Neuronal stem cell (in vitro differentiated cells): Measurements from ENCODE around the gene ATG10.
A peak's percentile ranks its signal among the peaks of the same experiment; 100 is the strongest.

Source experiments
- DNase-seq: peaks from one replicate; pipeline ENCODE4 v3.0.0-alpha.2; 2013; ENCODE audit warnings: low spot score
- H2AFZ ChIP-seq: one replicate; pipeline ENCODE4 v1.6.1; 2013; ENCODE audit warnings: mild to moderate bottlenecking, low read length, inconsistent platforms
- H2AK5ac ChIP-seq: 2 replicates; pipeline ENCODE4 v1.6.1; 2013; ENCODE audit warnings: low read depth, mild to moderate bottlenecking, inconsistent platforms, low read length, moderate library complexity, mixed read lengths
- H2BK120ac ChIP-seq: 2 replicates; pipeline ENCODE4 v1.6.1; 2013; ENCODE audit warnings: low read depth, mild to moderate bottlenecking, inconsistent platforms, low read length, moderate library complexity, mixed read lengths
- H2BK12ac ChIP-seq: one replicate; pipeline ENCODE4 v1.6.1; 2013; ENCODE audit warnings: low read length, inconsistent platforms
- H2BK15ac ChIP-seq: 2 replicates; pipeline ENCODE4 v1.6.1; 2013; ENCODE audit warnings: mild to moderate bottlenecking, low read length, inconsistent platforms, mixed read lengths
- H2BK5ac ChIP-seq: one replicate; pipeline ENCODE4 v1.6.1; 2013; ENCODE audit warnings: inconsistent platforms, mild to moderate bottlenecking, low read length, moderate library complexity
- H3K14ac ChIP-seq: one replicate; pipeline ENCODE4 v1.6.1; 2013; ENCODE audit warnings: low read length, inconsistent platforms
- H3K18ac ChIP-seq: 2 replicates; pipeline ENCODE4 v1.6.1; 2013; ENCODE audit warnings: low read length, inconsistent platforms
- H3K23ac ChIP-seq: 2 replicates; pipeline ENCODE4 v1.6.1; 2013; ENCODE audit warnings: low read depth, mild to moderate bottlenecking, mixed read lengths, low read length, inconsistent platforms; ENCODE audit not compliant: poor library complexity
- H3K27ac ChIP-seq: replicated peaks from 3 replicates; pipeline ENCODE4 v1.5.1; 2013; ENCODE audit warnings: low read length, inconsistent platforms
- H3K27me3 ChIP-seq, 3 experiments: 2 replicates each; pipeline ENCODE4 v1.6.1; 2013; ENCODE audit warnings: low read length in 3 of 3, mild to moderate bottlenecking in 2 of 3, inconsistent platforms in 1 of 3, low read depth in 1 of 3, mixed read lengths in 1 of 3, moderate library complexity in 1 of 3; ENCODE audit not compliant: control insufficient read depth in 3 of 3, insufficient read depth in 3 of 3
- H3K36me3 ChIP-seq, 2 donors: replicated peaks in 1 of 2; 2 replicates each; pipeline ENCODE4 v1.6.1; 2013; ENCODE audit warnings: low read length in 2 of 2; ENCODE audit not compliant: control insufficient read depth in 2 of 2, insufficient read depth in 2 of 2
- H3K4ac ChIP-seq: 2 replicates; pipeline ENCODE4 v1.6.1; 2013; ENCODE audit warnings: inconsistent platforms, mild to moderate bottlenecking, low read length, moderate library complexity
- H3K4me1 ChIP-seq, 2 donors: 1 replicate in 1 of 2; 2 replicates in 1 of 2; pipeline ENCODE4 v1.6.1; 2013; ENCODE audit warnings: low read length in 2 of 2, low read depth in 1 of 2; ENCODE audit not compliant: control insufficient read depth in 2 of 2, insufficient read depth in 1 of 2
- H3K4me2 ChIP-seq: one replicate; pipeline ENCODE4 v1.6.1; 2013; ENCODE audit warnings: mild to moderate bottlenecking, low read length, inconsistent platforms; ENCODE audit not compliant: insufficient read depth, poor library complexity, severe bottlenecking
- H3K4me3 ChIP-seq, 2 donors: 2 replicates each; pipeline ENCODE4 v1.5.1; 2013; ENCODE audit warnings: low read length in 2 of 2, mild to moderate bottlenecking in 2 of 2, inconsistent platforms in 1 of 2, moderate library complexity in 1 of 2
- H3K79me1 ChIP-seq: one replicate; pipeline ENCODE4 v1.6.1; 2013; ENCODE audit warnings: low read depth, mild to moderate bottlenecking, inconsistent platforms, low read length, moderate library complexity
- H3K9ac ChIP-seq: one replicate; pipeline ENCODE4 v1.6.1; 2013; ENCODE audit warnings: mild to moderate bottlenecking, low read depth, low read length, inconsistent platforms; ENCODE audit not compliant: poor library complexity
- H3K9me3 ChIP-seq, 2 donors: replicated peaks in 1 of 2; 2 replicates each; pipeline versions ENCODE3 to v1.6.1; 2013; ENCODE audit warnings: low read length in 2 of 2, mild to moderate bottlenecking in 2 of 2, inconsistent platforms in 1 of 2, low read depth in 1 of 2, mixed read lengths in 1 of 2, moderate library complexity in 1 of 2; ENCODE audit not compliant: control insufficient read depth in 2 of 2, insufficient read depth in 1 of 2
- H4K8ac ChIP-seq: one replicate; pipeline ENCODE4 v1.6.1; 2013; ENCODE audit warnings: low read depth, mild to moderate bottlenecking, inconsistent platforms, low read length, moderate library complexity
- H4K91ac ChIP-seq: one replicate; pipeline ENCODE4 v1.6.1; 2013; ENCODE audit warnings: low read length, low read depth, mild to moderate bottlenecking, inconsistent platforms; ENCODE audit not compliant: poor library complexity
- WGBS, 2 donors: extraction: QIAGEN DNeasy Blood & Tissue Kit; methylation state at CpG; one replicate each; pipeline ENCODE4 v1.1.7; 2013; ENCODE audit warnings: missing lambda C conversion rate in 2 of 2, mixed read lengths in 1 of 2; ENCODE audit not compliant: insufficient read length in 2 of 2, insufficient replicate concordance in 1 of 2; ENCODE audit errors: extremely low coverage in 2 of 2; 5-methylcytosine and 5-hydroxymethylcytosine counted together

Gene ATG10

DNA sequence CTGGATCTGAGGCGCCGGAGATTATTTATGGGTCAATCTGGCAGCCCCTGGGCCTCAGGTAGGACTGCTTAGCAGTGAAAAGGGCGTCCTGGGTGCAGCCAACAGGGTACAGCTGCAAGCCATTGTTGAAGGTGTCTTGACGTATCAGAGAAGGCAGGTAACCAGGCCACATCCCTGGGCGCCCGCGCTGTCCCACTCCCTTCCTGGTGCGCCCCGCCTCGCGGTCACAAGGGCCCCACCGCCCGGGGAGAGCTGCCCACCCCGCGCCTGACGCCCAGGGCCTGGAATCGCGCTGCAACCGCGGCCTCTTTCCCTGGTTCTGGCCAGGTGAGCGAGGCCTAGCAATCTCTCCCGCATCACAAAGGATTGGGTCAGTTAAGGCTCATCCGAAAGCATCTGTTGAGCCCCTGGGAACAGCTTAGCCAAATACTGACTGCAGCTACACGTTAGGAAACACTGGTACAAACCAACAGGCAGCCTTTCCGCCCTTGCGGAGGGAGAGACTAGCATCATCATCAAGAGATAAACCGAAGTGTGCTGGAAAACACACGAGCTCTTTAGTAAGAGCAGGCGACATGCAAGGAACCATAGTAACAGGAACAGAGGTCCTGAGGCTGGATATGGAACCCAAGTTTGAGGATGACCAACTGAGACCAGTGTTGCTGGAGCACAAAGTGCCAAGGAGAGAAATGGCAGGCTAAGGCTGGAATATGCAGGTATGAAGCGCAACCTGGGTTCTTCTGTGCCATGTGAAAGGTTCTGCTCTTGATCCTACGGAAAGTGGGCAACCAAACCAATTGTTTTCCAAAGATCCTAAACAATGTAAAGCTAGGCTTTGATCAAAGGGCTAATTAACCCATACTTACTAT is 302.8 kb downstream of the ATG10 start:
- Histone ChIP-seq H3K4ac (no peak overlapping the region), H3K9ac (no peak overlapping the region), H2BK5ac (no peak overlapping the region), H3K18ac (no peak overlapping the region), H3K27ac (no peak overlapping the region), H4K91ac (no peak overlapping the region), H3K14ac (no peak overlapping the region), H3K27me3 (no peaks in the 10 kb centered on the region), H3K23ac (peak overlapping the region; percentile 38), H4K8ac (no peak overlapping the region), H3K4me3 (no peak overlapping the region), H2BK120ac (no peak overlapping the region), H3K36me3 (peaks cover 20 to 57% of the 10 kb centered on the region in 2 donors), H2BK12ac (no peak overlapping the region), H2AK5ac (no peak overlapping the region), H2BK15ac (no peak overlapping the region), H3K79me1 (peaks cover 2% of the 10 kb centered on the region), H3K4me2 (no peak overlapping the region), H3K4me1 (peaks cover 2 to 4% of the 10 kb centered on the region in 2 donors), H2AFZ (no peak overlapping the region), H3K9me3 (peaks cover 0 to 2% of the 10 kb centered on the region in 2 donors)
- WGBS, 2 donors, result no CpG with 5 or more reads among the region's 31 CpGs
- no peak for DNase-seq

DNA sequence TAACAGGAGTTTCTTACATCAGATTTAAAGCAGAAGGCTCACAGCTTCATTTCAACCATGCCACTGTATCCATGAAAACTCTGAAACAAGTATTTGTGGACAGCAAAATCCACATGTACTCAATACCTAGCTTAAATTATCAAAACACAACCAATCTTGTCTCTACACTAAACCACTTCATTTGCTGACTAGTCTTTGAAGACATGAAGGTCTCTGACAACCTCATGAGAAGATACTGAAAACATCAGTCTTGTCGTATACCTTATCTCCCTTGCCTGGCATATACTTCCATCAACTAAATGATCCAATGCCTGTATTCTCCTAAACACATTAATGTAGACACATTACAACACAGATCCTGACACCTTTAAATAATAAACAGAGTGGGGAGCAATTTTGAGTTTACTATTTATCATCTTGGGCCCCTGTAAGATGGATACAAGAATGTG is 303.4 kb downstream of the ATG10 start:
- no peak overlapping the region for H2BK5ac ChIP-seq
- no peak overlapping the region for H3K18ac ChIP-seq
- peaks cover 2% of the 10 kb centered on the region for H3K79me1 ChIP-seq
- no peak overlapping the region for H3K9ac ChIP-seq
- no peaks in the 10 kb centered on the region for H3K27me3 ChIP-seq
- no peak overlapping the region for H2AK5ac ChIP-seq
- no peak overlapping the region for H3K4me3 ChIP-seq
- H2AFZ ChIP-seq, result no peak overlapping the region
- no peak overlapping the region for H2BK15ac ChIP-seq
- no peak overlapping the region for H3K4me2 ChIP-seq
- no CpG with 5 or more reads among the region's 1 CpG for WGBS, 2 donors
- no peak overlapping the region for H2BK12ac ChIP-seq
- peaks cover 0 to 2% of the 10 kb centered on the region in 2 donors for H3K9me3 ChIP-seq
- H2BK120ac ChIP-seq, result no peak overlapping the region
- H4K8ac ChIP-seq, result no peak overlapping the region
- H4K91ac ChIP-seq, result no peak overlapping the region
- DNase-seq, result no peak
- H3K36me3 ChIP-seq, result peaks cover 20 to 54% of the 10 kb centered on the region in 2 donors
- H3K14ac ChIP-seq, result no peak overlapping the region
- no peak overlapping the region for H3K23ac ChIP-seq
- H3K27ac ChIP-seq, result no peak overlapping the region
- peaks cover 2 to 4% of the 10 kb centered on the region in 2 donors for H3K4me1 ChIP-seq
- H3K4ac ChIP-seq, result no peak overlapping the region

DNA sequence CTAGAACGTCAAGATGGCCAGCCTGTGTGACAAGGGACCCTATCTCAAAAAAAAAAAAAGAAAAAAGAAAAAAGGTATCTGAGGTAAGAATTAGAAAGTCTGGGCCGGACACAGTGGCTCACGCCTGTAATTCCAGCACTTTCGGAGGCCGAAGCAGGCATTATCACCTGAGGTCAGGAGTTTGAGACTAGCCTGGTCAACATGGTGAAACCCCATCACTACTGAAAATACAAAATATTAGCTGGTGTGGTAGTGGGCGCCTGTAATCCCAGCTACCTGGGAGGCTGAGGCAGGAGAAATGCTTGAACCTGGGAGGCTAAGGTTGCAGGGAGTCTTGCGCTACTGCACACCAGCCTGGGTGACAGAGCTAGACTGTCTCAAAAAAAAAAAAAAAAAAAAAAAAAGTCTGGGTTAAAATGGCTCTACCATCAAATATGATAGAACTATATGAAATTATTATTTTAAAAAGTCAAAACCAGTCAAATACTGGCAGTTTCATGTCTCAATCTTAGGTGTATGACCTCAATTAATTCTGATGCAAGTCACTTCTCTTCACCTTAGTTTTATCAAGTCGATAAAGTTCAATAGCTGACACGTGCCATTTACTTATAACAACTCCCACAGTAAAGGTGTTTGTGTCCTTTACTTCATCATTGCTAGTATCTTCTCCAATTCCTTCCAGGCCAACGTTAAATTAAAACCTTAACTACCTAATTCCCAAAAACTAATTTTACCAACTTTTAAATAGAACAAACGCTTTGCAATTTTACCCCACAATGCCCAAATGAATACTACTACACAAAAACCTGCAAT is 305.2 kb downstream of the ATG10 start:
- Histone ChIP-seq H2BK5ac (no peak overlapping the region), H3K9me3 (peaks cover 0 to 2% of the 10 kb centered on the region in 2 donors), H3K18ac (no peak overlapping the region), H3K4me1 (peaks cover 2 to 4% of the 10 kb centered on the region in 2 donors), H3K27me3 (no peaks in the 10 kb centered on the region), H4K8ac (no peak overlapping the region), H3K36me3 (peaks cover 20 to 54% of the 10 kb centered on the region in 2 donors), H3K14ac (no peak overlapping the region), H3K4me3 (peak overlapping the region; percentile 89 to 98), H3K23ac (no peak overlapping the region), H2BK120ac (no peak overlapping the region), H2BK15ac (no peak overlapping the region), H2AK5ac (no peak overlapping the region), H2BK12ac (no peak overlapping the region), H4K91ac (no peak overlapping the region), H3K4me2 (peak overlapping the region; percentile 79), H2AFZ (no peak overlapping the region), H3K4ac (no peak overlapping the region), H3K9ac (no peak overlapping the region), H3K27ac (no peak overlapping the region), H3K79me1 (peaks cover 2% of the 10 kb centered on the region)
- DNase-seq, result no peak
- WGBS, 2 donors, result 96 to 100% methylated on average over 1 to 2 of the region's 11 CpGs

DNA sequence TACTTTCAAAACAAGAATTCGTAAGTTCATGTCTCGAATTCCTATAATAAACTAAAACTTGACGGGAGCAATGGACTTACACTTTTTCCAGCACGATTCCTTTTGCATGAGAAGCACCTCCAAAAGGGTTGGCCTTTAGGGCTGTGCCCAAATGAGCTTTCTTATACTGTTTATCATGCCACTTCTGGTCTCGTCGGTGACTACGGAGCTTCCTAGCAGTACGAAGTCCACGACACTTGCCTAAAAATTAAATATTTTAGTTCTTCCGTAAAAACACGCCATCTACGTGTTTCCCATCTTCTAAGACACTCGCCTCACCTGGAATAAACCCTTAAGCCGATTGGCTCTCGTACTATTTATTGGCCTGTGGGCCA is 305.8 kb downstream of the ATG10 start:
- peak overlapping the region; percentile 78 for H2AK5ac ChIP-seq
- peaks cover 20 to 50% of the 10 kb centered on the region in 2 donors for H3K36me3 ChIP-seq
- H3K27me3 ChIP-seq, result no peaks in the 10 kb centered on the region
- no peak overlapping the region for H4K8ac ChIP-seq
- DNase-seq, result no peak
- no peak overlapping the region for H2BK12ac ChIP-seq
- peak overlapping the region; percentile 100 for H3K23ac ChIP-seq
- no peak overlapping the region for H3K14ac ChIP-seq
- peaks cover 2% of the 10 kb centered on the region for H3K79me1 ChIP-seq
- peaks cover 2 to 4% of the 10 kb centered on the region in 2 donors for H3K4me1 ChIP-seq
- no CpG with 5 or more reads among the region's 15 CpGs for WGBS, 2 donors
- no peak overlapping the region for H2BK120ac ChIP-seq
- H2BK15ac ChIP-seq, result no peak overlapping the region
- H3K27ac ChIP-seq, result no peak overlapping the region
- H3K4ac ChIP-seq, result peak overlapping the region; percentile 81
- H3K4me3 ChIP-seq, result peak overlapping the region; percentile 89 to 98
- peak overlapping the region; percentile 87 for H2BK5ac ChIP-seq
- H3K9ac ChIP-seq, result peak overlapping the region; percentile 96
- peak overlapping the region; percentile 92 for H2AFZ ChIP-seq
- peak overlapping the region; percentile 94 for H3K18ac ChIP-seq
- peak overlapping the region; percentile 79 for H3K4me2 ChIP-seq
- peaks cover 0 to 2% of the 10 kb centered on the region in 2 donors for H3K9me3 ChIP-seq
- no peak overlapping the region for H4K91ac ChIP-seq
